KMS-11 (cell line): Measurements from ENCODE around the gene PLXNA1.

Experiments
- H2AFZ ChIP-seq: fragments of 200-600 bp; sonication (generic); 2 replicates; pipeline ENCODE4 v1.6.1; 2016; ENCODE audit warnings: antibody characterized with exemption, mixed run types, low read depth
- H3K27ac ChIP-seq: fragments of 200-600 bp; sonication (generic); 2 replicates; pipeline ENCODE4 v1.6.1; 2016; ENCODE audit warnings: mild to moderate bottlenecking, mixed run types
- H3K27me3 ChIP-seq: fragments of 200-600 bp; sonication (generic); 2 replicates; pipeline ENCODE4 v1.6.1; 2017; ENCODE audit warnings: mild to moderate bottlenecking, low read depth, mixed run types, moderate library complexity; ENCODE audit not compliant: insufficient read depth
- H3K36me3 ChIP-seq: fragments of 200-600 bp; sonication (generic); 2 replicates; pipeline ENCODE4 v1.6.1; 2017; ENCODE audit warnings: mild to moderate bottlenecking, mixed run types; ENCODE audit not compliant: insufficient read depth
- H3K4me1 ChIP-seq: fragments of 200-600 bp; sonication (generic); 2 replicates; pipeline ENCODE4 v1.6.1; 2016; ENCODE audit warnings: mild to moderate bottlenecking, low read depth, mixed run types; ENCODE audit not compliant: poor library complexity, severe bottlenecking
- H3K4me2 ChIP-seq: fragments of 200-600 bp; sonication (generic); 2 replicates; pipeline ENCODE4 v1.7.0; 2016; ENCODE audit warnings: mild to moderate bottlenecking, mixed run types
- H3K4me3 ChIP-seq: fragments of 200-600 bp; sonication (generic); IDR thresholded peaks from 2 replicates; pipeline ENCODE4 v1.6.1; 2017; ENCODE audit warnings: low read depth, low read length, mixed read lengths; ENCODE audit not compliant: insufficient read depth
- H3K79me2 ChIP-seq: fragments of 200-600 bp; sonication (generic); 2 replicates; pipeline ENCODE4 v1.6.1; 2016; ENCODE audit warnings: low read depth, mixed run types; ENCODE audit not compliant: insufficient read depth
- H3K9ac ChIP-seq: fragments of 200-600 bp; sonication (generic); 2 replicates; pipeline ENCODE4 v1.6.1; 2016; ENCODE audit warnings: mild to moderate bottlenecking, mixed run types
- H4K20me1 ChIP-seq: fragments of 200-600 bp; sonication (generic); 2 replicates; pipeline ENCODE4 v1.6.1; 2016; ENCODE audit warnings: mild to moderate bottlenecking, mixed run types; ENCODE audit not compliant: insufficient read depth
- CTCF ChIP-seq: fragments of 200-600 bp; sonication (generic); conservative IDR thresholded peaks from 2 replicates; pipeline ENCODE4 v1.6.1; 2017; ENCODE audit warnings: low read depth, mild to moderate bottlenecking, antibody characterized with exemption, low read length, moderate library complexity, mixed read lengths

PLXNA1 gene

GRCh38 chr3:126995926-126996512 lies 13.1 kb downstream of the PLXNA1 start:
- 0 out of 2 replicates have a peak, but pooled peaks cover 5% of the 10 kb centered on the region for H4K20me1 ChIP-seq
- H3K36me3 ChIP-seq: no peaks in the 10 kb centered on the region

GRCh38 chr3:126996905-126997304 lies 14.0 kb downstream of the PLXNA1 start:
- H3K4me3 ChIP-seq: no peak overlapping the region
- H3K9ac ChIP-seq: no peak overlapping the region
- H3K36me3 ChIP-seq: no peaks in the 10 kb centered on the region
- H3K79me2 ChIP-seq: peaks cover 15% of the 10 kb centered on the region; the same call in 1 of the 2 replicates
- no peak overlapping the region for H3K27ac ChIP-seq
- H2AFZ ChIP-seq: no peak overlapping the region
- no peak overlapping the region for H3K4me2 ChIP-seq
- 0 out of 2 replicates have a peak, but pooled peaks cover 5% of the 10 kb centered on the region for H4K20me1 ChIP-seq
- H3K4me1 ChIP-seq: no peaks in the 10 kb centered on the region
- TF ChIP-seq CTCF: no peak
- no peaks in the 10 kb centered on the region for H3K27me3 ChIP-seq

More at GRCh38 chr3:126995926-126996512, 13.1 kb downstream of the PLXNA1 start:
- Histone ChIP-seq H3K4me2 (no peak overlapping the region), H3K9ac (no peak overlapping the region), H3K4me3 (no peak overlapping the region), H3K4me1 (no peaks in the 10 kb centered on the region), H2AFZ (no peak overlapping the region), H3K27me3 (no peaks in the 10 kb centered on the region), H3K79me2 (peaks cover 15% of the 10 kb centered on the region; the same call in 1 of the 2 replicates), H3K27ac (no peak overlapping the region)
- no peak for TF ChIP-seq CTCF

- no peak for TF ChIP-seq CTCF
- H3K4me3 ChIP-seq: no peak overlapping the region
- no peak overlapping the region for H2AFZ ChIP-seq
- H4K20me1 ChIP-seq: 0 out of 2 replicates have a peak, but pooled peaks cover 5% of the 10 kb centered on the region
- H3K27me3 ChIP-seq: no peaks in the 10 kb centered on the region
- no peak overlapping the region for H3K27ac ChIP-seq
- H3K4me1 ChIP-seq: no peaks in the 10 kb centered on the region
- no peaks in the 10 kb centered on the region for H3K36me3 ChIP-seq
- H3K4me2 ChIP-seq: no peak overlapping the region
- H3K79me2 ChIP-seq: peaks cover 15% of the 10 kb centered on the region; the same call in 1 of the 2 replicates
- no peak overlapping the region for H3K9ac ChIP-seq
Observed at GRCh38 chr3:126997455-126998038, 14.6 kb downstream of the PLXNA1 start.

GRCh38 chr3:126998320-126998719 lies 15.4 kb downstream of the PLXNA1 start:
- Histone ChIP-seq H3K4me3 (no peak overlapping the region), H3K79me2 (peaks cover 10% of the 10 kb centered on the region; the same call in 1 of the 2 replicates), H2AFZ (no peak overlapping the region), H3K27ac (no peak overlapping the region), H3K4me2 (no peak overlapping the region), H3K27me3 (no peaks in the 10 kb centered on the region), H3K4me1 (no peaks in the 10 kb centered on the region), H4K20me1 (0 out of 2 replicates have a peak, but pooled peaks cover 5% of the 10 kb centered on the region), H3K9ac (no peak overlapping the region), H3K36me3 (no peaks in the 10 kb centered on the region)
- no peak for TF ChIP-seq CTCF
